ENCODE data around the gene TMEM106A. TPM values are rescaled to one million over a fixed set of nuclear protein-coding genes. Genes with fewer than 3 reads are reported as not detected.

Gene TMEM106A
- 10.5 and 13.7 TPM in 2 replicates for total RNA-seq

GRCh38 chr17:43211480-43212402 lies at the start of gene TMEM106A:
Gene TMEM106A, plus strand, starts transcription at chr17:43211875. Its CDS starts 1,167 bp downstream, at chr17:43213042.

GRCh38 chr17:43170766-43171585 lies 40.7 kb upstream of the TMEM106A start, which contains the start of gene NBR1:
Gene NBR1, plus strand, starts transcription at chr17:43171214. Its CDS starts 4,586 bp downstream, at chr17:43175800.

GRCh38 chr17:43228020-43228782 lies 16.5 kb downstream of the TMEM106A start, which contains the start of gene CCDC200:
Gene CCDC200, minus strand, starts transcription at chr17:43228623. Its CDS starts 69 bp downstream, at chr17:43228554.

GRCh38 chr17:43233877-43234276 lies 22.2 kb downstream of the TMEM106A start, which contains the start of gene RNU2-1:
Gene RNU2-1, minus strand, starts transcription at chr17:43233977.

Small RNA genes within 50 kb of the gene (small RNA-seq; reads per million reads assigned to genes)
- gene AC060780.2 (not detected), gene AC060780.3 (not detected), gene RF00004 (not detected), gene RNU2-1 (not detected)

Other genes starting within 250 kb of the TMEM106A start
- gene AARSD1, start 247.4 kb upstream of the TMEM106A start, total RNA-seq, result 15.3 and 16.4 TPM in 2 replicates
- gene PTGES3L, start 231.8 kb upstream of the TMEM106A start, total RNA-seq, result not detected in 2 replicates
- gene RUNDC1, start 231.3 kb upstream of the TMEM106A start, total RNA-seq, result 10.8 and 13.3 TPM in 2 replicates
- gene RPL27, start 213.5 kb upstream of the TMEM106A start, total RNA-seq, result 404 and 600 TPM in 2 replicates
- 69.8 and 71.7 TPM in 2 replicates for gene IFI35, start 205.1 kb upstream of the TMEM106A start, total RNA-seq
- gene VAT1, start 189.5 kb upstream of the TMEM106A start, total RNA-seq, result 357 and 482 TPM in 2 replicates
- 0.32 and 0.49 TPM in 2 replicates for gene RND2, start 186.6 kb upstream of the TMEM106A start, total RNA-seq
- 6.4 and 8.3 TPM in 2 replicates for gene BRCA1, start 86.5 kb upstream of the TMEM106A start, total RNA-seq
- 147 and 154 TPM in 2 replicates for gene NBR1, start 40.7 kb upstream of the TMEM106A start, total RNA-seq
- gene CCDC200, start 16.7 kb downstream of the TMEM106A start, total RNA-seq, result not detected in 2 replicates
- gene RNU2-1, start 22.1 kb downstream of the TMEM106A start, total RNA-seq, result not detected in 2 replicates
- 41.9 and 45.1 TPM in 2 replicates for gene ARL4D, start 187.1 kb downstream of the TMEM106A start, total RNA-seq

All from hair follicle dermal papilla cell (primary cell).